ENCODE results near the gene TADA2B. TPM values are rescaled to one million over a fixed set of nuclear protein-coding genes. Genes with fewer than 3 reads are reported as not detected.

Gene TADA2B
- total and polyA plus RNA-seq, 2 donors (not counting 1 experiment from before 2014, with no cell fraction given), result 13.6 to 38.5 TPM

DNA sequence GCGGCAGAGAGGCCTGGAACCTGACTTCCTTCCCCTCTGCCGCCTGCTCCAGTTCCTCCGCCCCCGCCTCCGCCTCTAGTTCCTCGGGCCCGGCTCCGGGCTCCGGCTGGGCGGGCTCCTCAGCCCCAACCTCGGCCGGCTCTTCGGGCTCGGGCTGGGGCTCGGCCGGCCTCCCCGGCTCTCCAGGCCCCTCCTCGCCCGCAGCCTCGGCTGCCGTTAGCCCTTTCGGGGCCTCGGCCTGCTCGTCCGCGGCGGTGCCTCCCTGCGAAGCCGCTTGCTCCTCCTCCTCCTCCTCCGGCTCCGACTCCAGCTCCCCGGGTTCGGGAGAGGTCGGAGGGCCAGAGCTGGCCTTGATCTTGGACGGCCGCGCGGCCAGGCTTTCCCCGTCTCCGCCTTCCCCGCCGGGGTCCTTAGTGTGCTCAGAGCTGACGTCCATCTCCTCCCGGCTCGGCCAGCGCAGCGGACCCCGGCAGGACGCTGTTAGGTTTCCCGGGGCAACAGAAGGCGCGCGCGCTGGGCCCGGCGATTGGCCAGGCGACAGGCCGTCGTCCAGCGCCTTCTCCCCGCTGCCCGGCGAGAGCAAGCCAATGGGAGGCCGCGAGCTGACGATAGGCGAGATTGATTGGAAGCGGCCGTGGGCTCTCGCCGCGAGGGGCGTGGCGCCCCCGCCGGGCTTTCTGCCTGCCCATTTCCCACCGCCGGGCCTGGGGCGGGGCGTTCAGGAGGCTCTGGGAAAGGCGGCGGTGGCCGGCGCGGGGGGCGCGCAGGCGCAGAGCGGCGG, 479 bp upstream of the TADA2B start:
- ATAC-seq (ENCODE audit: low read depth) (peak; percentile 87), DNase-seq (peak; percentile 95)
- peaks cover 0 to 1% of the 10 kb centered on the region in 2 experiments for H3K36me3 ChIP-seq (replicated peaks in 1 of 2; ENCODE audit: control extremely low read depth in 1 of 2, control insufficient read depth in 1 of 2, extremely low read depth in 1 of 2, insufficient read depth in 2 of 2, low read length in 1 of 2)
- H3K9me3 Mint-ChIP-seq (ENCODE audit: insufficient read depth), result no peaks in the 10 kb centered on the region
- H3K27me3 ChIP-seq (replicated peaks in 1 of 4; ENCODE audit: control extremely low read depth in 1 of 4, control insufficient read depth in 3 of 4, insufficient read depth in 4 of 4, low read length in 3 of 4), result no peaks in the 10 kb centered on the region
- intact Hi-C loops (cut with micrococcal nuclease), result loop anchor here (1.0 to 2.0 kb wide), 8 partner anchors 26 to 368 kb away; partner anchors contain the start of genes GRPEL1, KIAA0232 and TBC1D14
- H3K27me3 Mint-ChIP-seq, result no peaks in the 10 kb centered on the region
- ChIA-PET POLR2A (interaction anchor here (0.6 to 4.6 kb wide), 8 partner anchors 11 to 402 kb away, joined by 3 to 36 read pairs (median 5); partner anchors contain the start of genes GRPEL1, MRFAP1 and TBC1D14), CTCF (interaction anchor here (1.0 to 9.5 kb wide), 15 partner anchors 8 to 370 kb away, joined by 3 to 164 read pairs (median 6); partner anchors contain the start of genes GRPEL1 and TBC1D14)
- TF ChIP-seq, protein P1, sequence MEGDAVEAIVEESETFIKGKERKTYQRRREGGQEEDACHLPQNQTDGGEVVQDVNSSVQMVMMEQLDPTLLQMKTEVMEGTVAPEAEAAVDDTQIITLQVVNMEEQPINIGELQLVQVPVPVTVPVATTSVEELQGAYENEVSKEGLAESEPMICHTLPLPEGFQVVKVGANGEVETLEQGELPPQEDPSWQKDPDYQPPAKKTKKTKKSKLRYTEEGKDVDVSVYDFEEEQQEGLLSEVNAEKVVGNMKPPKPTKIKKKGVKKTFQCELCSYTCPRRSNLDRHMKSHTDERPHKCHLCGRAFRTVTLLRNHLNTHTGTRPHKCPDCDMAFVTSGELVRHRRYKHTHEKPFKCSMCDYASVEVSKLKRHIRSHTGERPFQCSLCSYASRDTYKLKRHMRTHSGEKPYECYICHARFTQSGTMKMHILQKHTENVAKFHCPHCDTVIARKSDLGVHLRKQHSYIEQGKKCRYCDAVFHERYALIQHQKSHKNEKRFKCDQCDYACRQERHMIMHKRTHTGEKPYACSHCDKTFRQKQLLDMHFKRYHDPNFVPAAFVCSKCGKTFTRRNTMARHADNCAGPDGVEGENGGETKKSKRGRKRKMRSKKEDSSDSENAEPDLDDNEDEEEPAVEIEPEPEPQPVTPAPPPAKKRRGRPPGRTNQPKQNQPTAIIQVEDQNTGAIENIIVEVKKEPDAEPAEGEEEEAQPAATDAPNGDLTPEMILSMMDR (IDR thresholded peaks at IDR 0.05), result peak; percentile 27
- TF ChIP-seq EZH2 (IDR thresholded peaks at IDR 0.05; ENCODE audit: borderline replicate concordance, insufficient read depth, low read depth, low read length, poor library complexity, severe bottlenecking), result no peak
- peak overlapping the region; percentile 100 for H3K4me2 ChIP-seq (replicated peaks; ENCODE audit: low read depth, low read length, poor library complexity, severe bottlenecking)
- peaks cover 31 to 46% of the 10 kb centered on the region in 2 donors for H3K4me1 ChIP-seq (ENCODE audit: control insufficient read depth in 2 of 2, insufficient read depth in 2 of 2, low read length in 2 of 2)
- H3K79me2 ChIP-seq (ENCODE audit: control insufficient read depth, insufficient read depth, low read length), result peaks cover 42% of the 10 kb centered on the region
- no peaks in the 10 kb centered on the region for H3K9me3 ChIP-seq (ENCODE audit: control extremely low read depth in 1 of 3, control insufficient read depth in 2 of 3, insufficient read depth in 1 of 3, low read length in 2 of 3)
- H4K20me1 ChIP-seq (ENCODE audit: control insufficient read depth, insufficient read depth, low read length, poor library complexity, severe bottlenecking), result peaks cover 43% of the 10 kb centered on the region
- H3K27ac ChIP-seq (ENCODE audit: low read length in 2 of 2), result peak overlapping the region in 1 of 2 donors; percentile 26
- peaks cover 49% of the 10 kb centered on the region for H3K4me1 Mint-ChIP-seq
- peak overlapping the region; percentile 94 for H2AFZ ChIP-seq (ENCODE audit: insufficient read depth, low read depth, low read length, poor library complexity, severe bottlenecking)
- peak overlapping the region; percentile 97 for H3K4me3 Mint-ChIP-seq
- WGBS (ENCODE audit: insufficient coverage), result under 1% methylated on average over 90 of the region's 90 CpGs
- peak overlapping the region; percentile 51 to 86 (median 76) for H3K4me3 ChIP-seq (ENCODE audit: control extremely low read depth in 1 of 5, extremely low read depth in 1 of 5, insufficient read depth in 1 of 5, low read depth in 2 of 5, low read length in 4 of 5)
- peak overlapping the region; percentile 92 for H3K27ac Mint-ChIP-seq
- peak overlapping the region; percentile 81 for H3K9ac ChIP-seq (ENCODE audit: low read length)

Data from B cell (primary cell).